GM08714 (cell line): ENCODE measurements around the gene PLXNA4.

Experiments used
- H3K4me3 ChIP-seq: fragments of 200-500 bp; sonication (Bioruptor generic); 2 replicates; pipeline ENCODE4 v1.5.1; 2014; ENCODE audit warnings: mild to moderate bottlenecking, low read length, inconsistent platforms
- ZNF274 ChIP-seq: IDR thresholded peaks from 2 replicates; pipeline ENCODE4 v1.6.1; 2012; ENCODE audit warnings: mild to moderate bottlenecking, low read depth, low read length

Gene PLXNA4

GRCh38 chr7:132250480-132251326 lies 325.6 kb downstream of the PLXNA4 start:
- no peak overlapping the region for H3K4me3 ChIP-seq
- no peak for TF ChIP-seq ZNF274

GRCh38 chr7:132249256-132249971 lies 326.9 kb downstream of the PLXNA4 start:
- TF ChIP-seq ZNF274 = no peak
- H3K4me3 ChIP-seq = no peak overlapping the region

DNA sequence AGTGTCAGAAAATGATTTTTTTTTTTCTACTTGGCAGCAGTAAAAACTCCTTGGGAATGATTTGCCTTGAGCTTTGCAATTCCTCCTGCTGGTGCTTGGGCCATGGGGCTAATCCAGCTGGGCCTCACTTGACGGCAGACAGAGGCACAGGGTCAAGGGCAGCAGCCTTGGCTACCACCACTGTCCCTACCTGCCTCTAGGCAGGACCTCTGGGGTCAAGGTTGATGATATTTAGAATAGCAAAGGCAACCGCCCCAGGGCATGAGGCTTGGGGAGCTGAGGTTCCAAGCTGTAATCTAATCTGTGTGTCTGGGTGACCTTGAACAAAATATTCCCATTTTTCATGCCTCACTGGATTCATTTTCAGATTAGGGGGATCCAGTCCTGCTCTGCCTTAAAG lies 327.4 kb downstream of the PLXNA4 start:
- TF ChIP-seq ZNF274 = no peak
- no peak overlapping the region for H3K4me3 ChIP-seq

GRCh38 chr7:132247995-132248618 lies 328.2 kb downstream of the PLXNA4 start:
- TF ChIP-seq ZNF274 = no peak
- H3K4me3 ChIP-seq = no peak overlapping the region

GRCh38 chr7:132246591-132246990 lies 329.7 kb downstream of the PLXNA4 start:
- no peak for TF ChIP-seq ZNF274
- no peak overlapping the region for H3K4me3 ChIP-seq

DNA sequence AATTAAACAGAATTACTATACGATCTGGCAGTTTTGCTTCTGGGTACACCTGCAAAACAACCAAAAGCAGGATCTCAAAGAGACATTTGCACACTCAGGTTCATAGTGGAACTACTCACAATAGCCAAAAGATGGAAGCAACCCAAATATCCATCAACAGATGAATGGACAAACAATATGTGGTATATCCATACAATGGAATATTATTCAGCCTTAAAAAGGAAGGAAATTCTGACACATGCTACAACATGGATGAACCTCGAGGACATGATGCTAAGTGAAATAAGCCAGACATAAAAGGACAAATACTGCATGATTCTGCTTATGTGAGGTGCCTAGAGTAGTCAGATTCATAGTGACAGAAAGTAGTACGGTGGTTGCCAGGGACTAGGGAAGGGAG lies 330.7 kb downstream of the PLXNA4 start:
- TF ChIP-seq ZNF274 = no peak
- no peak overlapping the region for H3K4me3 ChIP-seq

- no peak for TF ChIP-seq ZNF274
- H3K4me3 ChIP-seq = no peak overlapping the region
Measured at GRCh38 chr7:132244903-132245480, 331.3 kb downstream of the PLXNA4 start.

DNA sequence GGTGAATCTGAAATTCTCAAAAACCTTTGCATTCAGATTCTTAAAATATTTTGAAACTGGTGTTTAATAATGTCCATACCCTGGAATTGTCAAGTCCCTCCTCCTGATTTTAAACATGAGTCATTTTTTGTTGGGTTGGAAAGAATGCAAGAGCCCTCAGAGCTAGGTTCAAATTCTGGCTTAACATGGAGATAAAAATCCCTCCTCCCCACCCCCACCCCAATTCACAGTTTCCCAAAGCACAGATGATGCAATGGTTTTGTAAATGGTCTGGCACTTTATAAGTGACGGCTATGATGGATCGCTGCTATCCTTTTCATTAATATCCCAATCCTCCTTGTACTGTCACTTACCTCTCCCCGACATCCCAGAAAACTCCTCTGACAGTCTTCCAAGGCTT lies 332.8 kb downstream of the PLXNA4 start:
- TF ChIP-seq ZNF274 = no peak
- no peak overlapping the region for H3K4me3 ChIP-seq

DNA sequence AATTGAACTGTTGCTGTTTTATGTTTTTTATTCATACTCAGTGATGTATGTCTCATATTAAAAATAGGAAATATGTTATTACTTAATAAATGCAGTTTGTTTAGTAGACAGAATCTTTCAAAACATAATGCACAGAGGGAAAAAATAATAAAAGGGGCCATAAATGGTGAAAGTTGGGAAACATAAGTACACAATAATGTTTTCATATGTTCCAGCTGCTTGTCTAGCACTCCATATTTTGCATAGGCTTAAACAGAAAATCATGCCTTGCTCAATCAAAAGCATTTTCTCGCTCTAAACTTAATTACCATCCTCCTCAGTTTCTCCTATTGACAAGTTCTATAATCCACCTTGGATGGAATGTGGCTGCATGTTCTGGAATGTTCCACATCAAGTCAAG lies 333.2 kb downstream of the PLXNA4 start:
- TF ChIP-seq ZNF274 = no peak
- H3K4me3 ChIP-seq = no peak overlapping the region

- no peak for TF ChIP-seq ZNF274
- no peak overlapping the region for H3K4me3 ChIP-seq
Measured at GRCh38 chr7:132242192-132242812, 334.0 kb downstream of the PLXNA4 start.

- no peak for TF ChIP-seq ZNF274
- no peak overlapping the region for H3K4me3 ChIP-seq
Measured at GRCh38 chr7:132240821-132241422, 335.3 kb downstream of the PLXNA4 start.

DNA sequence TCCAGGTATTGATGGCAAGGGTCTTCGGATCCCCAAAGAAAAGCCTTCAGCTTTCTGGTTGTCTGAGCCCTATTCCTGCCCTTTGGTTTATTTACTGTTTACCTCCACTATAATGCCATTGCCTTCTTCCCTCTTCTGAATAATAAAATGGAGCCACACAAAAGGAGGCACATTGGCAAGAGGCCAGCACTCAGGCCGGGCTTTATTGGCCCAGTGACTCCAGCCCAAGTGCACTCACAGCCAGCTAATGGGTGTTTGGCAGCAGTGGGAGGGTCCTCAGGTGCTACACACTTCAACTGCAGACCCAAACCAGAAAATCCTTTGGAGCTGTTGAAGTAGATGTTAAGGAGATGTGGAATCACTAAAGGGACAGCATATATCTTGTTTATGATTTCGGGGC lies 336.0 kb downstream of the PLXNA4 start:
- TF ChIP-seq ZNF274 = no peak
- no peak overlapping the region for H3K4me3 ChIP-seq

DNA sequence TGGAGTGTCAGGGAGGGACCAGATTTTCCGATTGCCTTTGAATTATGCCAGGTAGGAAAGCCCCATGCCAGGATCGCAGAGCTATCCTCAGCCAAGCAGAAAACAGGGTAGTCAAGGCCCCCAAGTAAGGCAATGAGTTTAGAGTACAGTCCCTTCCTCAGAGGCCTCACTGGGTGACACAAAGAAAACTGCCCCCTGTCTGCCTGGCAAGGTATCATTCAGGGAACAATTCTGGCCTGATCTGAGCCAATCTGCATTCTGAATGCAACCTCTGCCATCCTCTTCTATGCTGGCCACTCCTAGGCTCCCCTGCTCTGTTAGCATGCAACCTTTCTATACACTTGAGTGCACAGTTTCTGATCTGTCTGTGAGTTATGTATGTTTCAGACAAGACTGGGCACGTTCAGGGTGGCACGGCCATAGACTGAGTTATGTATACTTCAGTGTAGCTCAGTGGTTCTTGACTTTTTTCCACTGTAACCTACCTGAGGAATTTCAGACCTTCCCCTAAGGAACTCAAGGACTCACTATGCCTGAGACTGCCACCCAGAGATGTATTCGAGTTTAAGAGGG lies 336.8 kb downstream of the PLXNA4 start:
- TF ChIP-seq ZNF274 = no peak

More for the DNA sequence above, 336.8 kb downstream of the PLXNA4 start:
- H3K4me3 ChIP-seq = no peak overlapping the region
